GM18517 (cell line): ENCODE results near the gene LPCAT3.

ENCODE experiments used
- ATAC-seq: cut with Tn5 transposase; IDR thresholded peaks from one replicate; pipeline ENCODE4 v1.9.1; 2021; ENCODE audit warnings: mild to moderate bottlenecking, moderate library complexity; ENCODE audit not compliant: unreplicated experiment

The LPCAT3 gene

GRCh38 chr12:6965026-6965661, 53.1 kb downstream of the LPCAT3 start:
- peak; percentile 38 for ATAC-seq

- no peak for ATAC-seq
Measured at GRCh38 chr12:6964605-6965025, 53.7 kb downstream of the LPCAT3 start.

DNA sequence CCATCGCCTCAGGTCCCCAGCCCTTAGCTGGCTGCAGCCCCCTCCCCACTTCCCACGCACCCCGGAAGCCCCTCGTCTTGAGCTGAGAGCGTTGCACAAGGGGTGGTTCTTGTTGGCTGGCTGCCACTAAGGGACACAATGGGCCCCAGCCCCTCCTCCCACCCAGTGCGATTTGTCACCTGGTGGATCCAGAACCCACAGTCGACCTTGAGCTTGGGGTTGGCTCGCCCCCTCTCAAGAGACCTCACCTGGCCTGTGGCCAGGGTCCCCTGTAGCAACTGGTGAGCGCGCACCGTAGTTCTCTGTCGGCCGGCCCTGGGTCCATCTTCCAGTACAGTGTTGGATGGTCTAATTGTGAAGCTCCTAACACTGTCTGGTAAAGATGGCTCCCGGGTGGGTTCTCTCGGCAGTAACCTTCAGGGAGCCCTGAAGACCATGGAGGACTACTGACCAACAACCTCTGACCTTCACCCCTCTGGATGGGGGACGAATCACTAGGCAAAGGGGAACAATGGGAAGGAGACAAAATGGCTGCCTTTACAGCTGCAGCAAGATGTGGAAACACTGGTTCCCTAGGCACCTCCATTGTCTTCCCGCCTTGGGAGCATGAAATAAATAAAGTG, 54.4 kb downstream of the LPCAT3 start:
- no peak for ATAC-seq

- ATAC-seq = no peak
Measured at GRCh38 chr12:6963016-6963731, 55.1 kb downstream of the LPCAT3 start.

GRCh38 chr12:6962285-6963015, 55.8 kb downstream of the LPCAT3 start:
- no peak for ATAC-seq

DNA sequence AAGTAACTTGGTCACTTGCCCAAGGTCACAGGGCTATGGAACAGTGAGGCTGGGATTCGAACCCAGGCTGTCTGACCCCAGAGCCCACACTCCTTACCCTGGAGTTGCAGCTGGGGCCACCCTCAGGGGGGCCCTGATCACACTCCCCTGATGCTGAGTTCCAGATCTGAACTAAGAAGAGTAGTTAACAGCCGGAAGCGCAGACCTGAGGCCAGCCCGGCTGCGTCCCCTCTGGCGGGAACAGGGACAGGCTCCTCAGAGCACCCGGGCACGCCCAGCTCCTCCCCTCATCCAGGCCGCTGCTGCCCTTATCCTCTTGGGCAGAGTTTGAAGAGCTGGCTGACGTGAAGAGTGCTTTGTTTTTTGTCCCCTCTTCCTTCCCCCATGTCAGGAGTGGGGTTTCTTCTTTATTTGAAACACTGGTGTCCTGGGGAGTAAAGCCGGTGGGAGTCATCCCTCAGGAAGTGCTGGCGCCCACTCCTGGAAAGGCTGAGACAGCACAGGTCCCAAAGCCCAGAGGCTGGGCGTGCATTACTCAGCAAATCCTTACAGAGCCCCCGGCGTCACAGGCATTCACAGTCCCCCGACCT, 56.5 kb downstream of the LPCAT3 start:
- no peak for ATAC-seq

GRCh38 chr12:6961278-6961694, 57.0 kb downstream of the LPCAT3 start:
- no peak for ATAC-seq

- no peak for ATAC-seq
Measured at GRCh38 chr12:6960593-6961277, 57.5 kb downstream of the LPCAT3 start.

- ATAC-seq = no peak
Measured at GRCh38 chr12:6959805-6960592, 58.3 kb downstream of the LPCAT3 start.

GRCh38 chr12:6959058-6959804, 59.0 kb downstream of the LPCAT3 start:
- ATAC-seq = peak; percentile 51

DNA sequence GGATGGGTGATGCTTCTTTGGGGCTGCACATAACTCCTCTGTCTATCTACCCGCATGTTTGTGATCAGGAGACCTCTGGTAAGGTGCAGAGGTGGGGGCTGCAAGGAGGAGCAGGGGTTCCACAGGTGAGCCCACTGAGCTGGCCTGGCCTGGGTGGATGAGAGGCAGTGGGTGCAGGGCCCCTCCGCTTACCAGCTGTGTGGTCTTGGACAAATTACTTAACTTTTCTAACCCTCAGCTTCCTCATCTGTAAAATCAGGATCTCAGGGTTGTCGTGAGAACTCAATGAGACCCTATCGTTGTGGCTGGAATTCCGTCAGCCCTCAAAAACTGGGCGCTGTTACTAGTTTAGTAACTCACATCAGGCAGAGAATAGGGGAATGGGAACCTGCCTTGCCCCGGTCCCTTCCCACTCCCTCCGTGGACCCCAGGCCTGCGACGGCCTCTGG, 59.6 kb downstream of the LPCAT3 start:
- no peak for ATAC-seq

DNA sequence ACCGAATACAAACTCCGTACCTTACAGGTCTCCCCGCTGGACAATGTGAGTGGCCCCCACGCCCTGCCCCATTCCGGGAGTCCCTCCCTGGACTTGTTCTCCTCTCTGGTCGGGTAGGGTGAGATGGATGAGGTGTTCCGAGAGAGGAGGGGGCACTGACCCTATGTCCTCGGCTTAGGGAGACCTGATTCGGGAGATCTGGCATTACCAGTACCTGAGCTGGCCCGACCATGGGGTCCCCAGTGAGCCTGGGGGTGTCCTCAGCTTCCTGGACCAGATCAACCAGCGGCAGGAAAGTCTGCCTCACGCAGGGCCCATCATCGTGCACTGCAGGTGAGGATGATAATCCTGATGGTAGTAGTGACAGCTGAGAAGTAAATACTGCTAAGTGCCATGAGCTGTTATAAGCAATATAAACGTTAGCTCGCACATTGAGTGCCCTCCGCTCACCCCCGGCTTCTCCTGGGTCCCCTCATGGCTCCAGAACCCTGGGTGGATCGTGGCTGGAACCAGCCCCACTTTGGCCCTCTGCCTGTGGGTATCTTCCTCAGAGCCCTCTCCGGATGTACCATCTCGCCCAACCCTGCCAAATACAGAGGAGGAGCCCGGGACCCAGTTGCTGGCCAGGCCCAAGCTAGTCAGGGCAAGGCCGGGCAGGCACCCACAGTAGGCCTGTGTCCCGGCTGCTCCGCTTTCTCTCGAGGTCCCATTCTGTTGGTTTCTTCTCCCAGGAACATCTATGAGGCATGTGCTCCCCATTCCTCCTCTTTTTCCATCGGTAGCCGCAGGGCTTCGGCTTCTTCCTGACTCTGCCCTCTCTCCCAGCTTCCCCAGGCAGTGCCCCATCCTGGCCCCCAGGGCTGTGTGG, 60.3 kb downstream of the LPCAT3 start:
- no peak for ATAC-seq

- ATAC-seq = no peak
Measured at GRCh38 chr12:6957151-6957701, 61.0 kb downstream of the LPCAT3 start.

DNA sequence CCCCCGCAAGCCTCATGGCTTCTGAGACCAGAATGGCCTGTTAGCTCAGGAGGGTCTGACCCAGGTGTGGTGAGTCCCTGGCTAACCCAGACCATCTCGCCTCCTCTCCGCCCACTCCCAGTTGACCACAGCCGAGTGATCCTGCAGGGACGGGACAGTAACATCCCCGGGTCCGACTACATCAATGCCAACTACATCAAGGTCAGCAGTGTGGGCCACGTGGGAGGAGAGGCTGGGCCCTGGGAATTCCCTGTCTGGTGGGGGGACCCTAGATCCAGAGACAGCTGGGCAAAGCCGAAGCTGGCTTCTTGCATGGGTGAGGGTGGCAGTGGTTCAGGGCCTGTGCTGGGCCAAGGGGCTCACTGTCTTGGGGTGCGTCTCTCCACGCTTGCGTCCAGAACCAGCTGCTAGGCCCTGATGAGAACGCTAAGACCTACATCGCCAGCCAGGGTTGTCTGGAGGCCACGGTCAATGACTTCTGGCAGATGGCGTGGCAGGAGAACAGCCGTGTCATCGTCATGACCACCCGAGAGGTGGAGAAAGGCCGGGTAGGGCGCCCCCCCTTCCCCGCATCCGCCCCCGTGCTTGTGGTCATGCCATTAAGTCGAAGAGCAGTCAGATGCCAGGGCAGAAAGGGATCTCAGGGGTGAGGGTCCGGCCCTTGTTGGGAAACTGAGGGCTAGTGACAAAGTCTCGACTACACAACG, 62.1 kb downstream of the LPCAT3 start:
- no peak for ATAC-seq

- no peak for ATAC-seq
Measured at GRCh38 chr12:6955108-6956020, 62.9 kb downstream of the LPCAT3 start.
